Glomerular visceral epithelial cell (primary cell): ENCODE data around the gene PRR36.
"Not testable (repeated sequence)": the region's sequence is repeated elsewhere in the genome, so short reads cannot be mapped to it uniquely, and the experiment has no call there.

Source experiments
- DNase-seq: peaks from one replicate; pipeline ENCODE4 v3.0.0-alpha.2; 2016; ENCODE audit errors: extremely low spot score

The PRR36 gene

DNA sequence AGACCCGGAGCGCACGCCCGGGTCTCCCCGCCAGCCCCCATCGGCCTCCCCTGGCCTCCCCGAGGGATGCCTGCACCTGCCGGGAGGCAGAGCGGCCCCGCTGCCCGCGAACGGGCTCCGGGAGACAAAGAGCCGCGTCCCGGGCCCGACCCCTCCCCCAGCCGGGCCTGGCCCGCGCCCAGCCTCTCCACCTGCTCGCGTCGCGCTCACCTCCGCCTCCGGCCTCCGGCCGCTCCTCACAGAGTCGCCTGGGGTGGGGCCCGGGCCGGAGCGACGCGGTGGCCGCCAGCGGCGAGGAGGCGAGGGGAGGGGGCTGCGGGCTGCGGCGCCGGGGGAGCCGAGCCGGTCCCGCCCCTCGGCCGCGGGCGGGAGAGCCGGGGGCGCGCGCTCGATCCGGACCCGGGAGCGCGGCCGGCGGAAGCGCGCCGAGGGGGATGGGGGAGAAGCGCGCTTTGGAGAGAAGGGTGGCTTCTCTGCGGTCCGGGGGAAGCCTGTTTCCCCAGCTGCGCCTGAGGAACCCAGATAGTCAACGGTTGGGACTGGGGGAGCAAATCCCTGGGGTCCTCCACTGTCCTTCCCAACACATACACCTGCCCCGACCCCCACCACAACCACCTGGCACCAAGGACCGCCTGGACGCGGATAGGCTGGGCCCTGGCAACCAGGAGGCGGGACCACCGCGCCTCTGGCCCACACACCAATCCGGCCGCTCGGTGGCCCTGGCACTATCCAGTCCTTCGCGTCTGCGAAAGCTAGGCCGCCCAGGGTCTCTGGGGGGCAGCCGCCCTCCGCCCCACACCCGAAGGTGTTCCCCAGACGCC is at the start of gene PRR36:
PRR36 (minus strand) TSS at position 315 of the 821 bp plus-strand sequence. CDS start 701 bp downstream, outside the sequence.
- DNase-seq = peak; percentile 44

DNA sequence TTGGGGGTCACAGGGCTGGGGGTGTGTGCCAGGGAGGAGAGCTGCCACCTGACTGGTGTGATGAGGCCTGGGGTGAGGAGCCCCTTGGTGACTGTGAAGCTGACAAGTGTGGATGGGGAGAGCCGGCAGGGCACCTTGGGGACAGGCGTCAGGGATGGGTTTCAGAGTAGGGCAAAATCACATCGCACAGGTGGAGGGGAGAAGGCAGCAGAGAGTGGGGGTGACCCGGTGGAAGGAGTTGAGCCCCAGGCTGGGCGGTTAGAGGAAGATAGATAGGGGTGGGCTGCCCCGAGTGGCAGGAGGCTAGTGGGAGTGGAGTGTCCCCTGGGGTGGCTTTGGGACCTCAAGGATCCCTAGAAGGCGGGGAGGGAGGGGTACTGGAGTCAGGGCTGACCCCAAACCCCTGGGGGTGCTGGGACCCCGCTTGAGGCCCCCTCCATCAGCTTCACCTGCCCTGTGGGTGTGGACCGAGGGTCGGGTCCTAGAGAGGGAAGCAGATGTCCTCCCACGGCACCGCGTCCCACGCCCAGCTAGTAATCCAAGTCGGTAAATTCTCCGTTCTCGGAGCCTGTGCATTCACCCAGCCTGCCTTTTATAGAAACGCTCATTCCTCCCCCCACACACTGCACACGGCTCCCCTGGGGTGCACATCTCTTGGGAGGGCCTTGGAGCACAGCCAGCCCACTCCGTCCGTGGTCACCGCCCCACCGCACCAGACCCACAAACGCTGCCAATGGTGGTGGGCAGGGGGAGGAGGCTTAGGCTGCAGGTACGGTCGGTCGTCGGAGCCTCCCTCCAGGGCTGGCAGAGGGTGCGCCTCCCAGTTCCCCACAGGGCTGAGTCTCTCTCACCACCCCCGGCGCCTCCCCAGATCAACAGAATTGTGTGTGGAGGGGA is 49.4 kb upstream of the PRR36 start:
- DNase-seq = no peak

GRCh38 chr19:7922836-7923195 is 48.6 kb upstream of the PRR36 start:
- DNase-seq = no peak

- no peak for DNase-seq
Observed at GRCh38 chr19:7921967-7922835, 48.0 kb upstream of the PRR36 start.

DNA sequence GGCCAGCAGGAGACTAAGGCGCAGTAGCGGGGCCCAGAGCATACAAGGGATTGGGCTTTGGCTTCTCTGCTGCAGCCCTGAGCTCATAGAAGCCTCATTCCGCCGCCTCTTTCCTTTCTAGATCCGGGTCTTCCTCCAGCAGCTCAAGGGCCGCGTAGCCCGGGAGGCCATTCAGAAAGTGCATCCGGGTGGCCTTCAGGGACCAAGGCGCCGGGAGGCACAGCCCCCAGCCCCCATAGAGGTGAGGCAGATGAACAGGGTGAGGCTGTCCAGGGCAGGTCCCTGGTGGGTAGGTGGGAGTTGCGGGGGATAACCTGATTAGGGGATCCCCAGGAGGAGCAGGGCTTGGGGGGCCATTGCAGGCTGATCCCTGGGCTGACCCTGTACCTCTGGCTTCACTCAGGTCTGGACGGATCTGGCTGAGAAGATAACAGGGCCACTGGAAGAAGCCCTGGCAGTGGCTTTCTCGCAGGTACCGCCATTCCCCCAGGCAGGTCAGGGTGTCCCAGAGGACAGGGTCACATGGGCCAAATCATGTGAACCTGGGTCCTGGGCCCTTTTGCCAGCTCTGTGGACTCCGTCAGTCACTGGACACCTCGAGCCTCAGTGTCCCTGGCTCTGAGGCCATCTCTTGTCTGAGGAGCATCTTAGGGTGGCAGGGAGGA is 47.2 kb upstream of the PRR36 start:
- no peak for DNase-seq

DNA sequence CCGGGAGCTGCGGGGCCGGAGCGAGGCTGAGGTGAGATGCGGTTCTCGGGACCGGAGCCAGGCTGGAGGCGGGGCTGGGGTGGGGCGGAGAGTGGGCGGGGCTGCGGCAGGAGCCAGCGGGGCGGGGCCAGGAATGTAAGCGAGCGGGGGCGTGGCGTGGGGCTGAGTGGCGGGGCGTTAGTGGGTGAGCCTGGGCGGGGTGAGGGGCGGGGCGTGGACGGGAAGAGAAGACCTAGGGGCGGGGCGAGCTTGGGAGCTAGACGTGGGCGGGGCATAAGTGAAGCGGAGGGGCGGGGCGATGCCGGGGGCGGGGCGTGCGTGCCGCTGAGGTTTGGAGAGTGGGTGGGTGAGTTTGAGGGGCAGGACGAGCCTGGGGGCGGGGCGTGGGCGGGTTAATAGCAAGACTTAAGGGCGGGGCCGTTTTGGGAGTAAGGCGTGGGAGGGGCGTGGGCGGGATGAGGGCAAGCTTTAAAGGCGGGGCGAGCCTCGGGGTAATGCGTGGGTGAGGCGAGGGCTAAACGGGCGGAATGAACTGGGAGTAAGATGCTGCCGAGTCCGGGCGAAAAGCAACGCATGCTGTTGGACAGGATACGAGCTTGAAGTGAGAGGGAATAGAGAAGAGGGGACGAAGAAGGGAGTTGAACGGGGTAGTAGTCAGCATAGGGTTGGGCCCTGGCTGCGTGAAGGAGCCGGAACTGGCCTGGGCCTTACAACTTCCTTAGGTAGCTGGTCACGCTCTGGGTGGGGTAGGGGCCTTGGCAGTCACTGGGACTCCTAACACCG is 46.5 kb upstream of the PRR36 start:
- peak; percentile 99 for DNase-seq

- peak; percentile 97 for DNase-seq
Observed at GRCh38 chr19:7919610-7920518, 45.7 kb upstream of the PRR36 start, which contains the start of gene SNAPC2. Gene SNAPC2 (plus strand): TSS chr19:7920338. CDS start chr19:7920367, 29 bp downstream.

- no peak for DNase-seq
Observed at GRCh38 chr19:7918615-7919421, 44.6 kb upstream of the PRR36 start.

DNA sequence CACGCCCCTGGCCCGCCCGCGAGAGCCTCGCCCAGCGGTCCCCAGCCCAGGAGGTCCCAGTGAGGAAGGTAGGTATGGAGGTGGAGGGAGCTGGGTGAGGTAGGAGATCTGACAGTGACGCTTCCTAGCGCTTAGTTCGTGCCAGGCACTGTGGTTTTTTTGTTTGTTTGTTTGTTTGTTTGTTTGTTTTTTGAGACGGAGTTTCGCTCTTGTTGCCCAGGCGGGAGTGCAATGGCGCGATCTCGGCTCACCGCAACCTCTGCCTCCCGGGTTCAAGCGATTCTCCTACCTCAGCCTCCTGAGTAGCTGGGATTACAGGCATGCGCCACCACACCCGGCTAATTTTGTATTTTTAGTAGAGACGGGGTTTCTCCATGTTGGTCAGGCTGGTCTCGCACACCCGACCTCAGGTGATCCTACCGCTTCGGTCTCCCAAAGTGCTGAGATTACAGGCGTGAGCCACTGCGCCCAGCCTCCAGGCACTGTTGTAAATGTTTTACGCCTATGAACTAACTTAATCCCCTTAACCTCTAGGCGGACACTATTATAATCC is 43.9 kb upstream of the PRR36 start:
- DNase-seq = not testable (repeated sequence)

DNA sequence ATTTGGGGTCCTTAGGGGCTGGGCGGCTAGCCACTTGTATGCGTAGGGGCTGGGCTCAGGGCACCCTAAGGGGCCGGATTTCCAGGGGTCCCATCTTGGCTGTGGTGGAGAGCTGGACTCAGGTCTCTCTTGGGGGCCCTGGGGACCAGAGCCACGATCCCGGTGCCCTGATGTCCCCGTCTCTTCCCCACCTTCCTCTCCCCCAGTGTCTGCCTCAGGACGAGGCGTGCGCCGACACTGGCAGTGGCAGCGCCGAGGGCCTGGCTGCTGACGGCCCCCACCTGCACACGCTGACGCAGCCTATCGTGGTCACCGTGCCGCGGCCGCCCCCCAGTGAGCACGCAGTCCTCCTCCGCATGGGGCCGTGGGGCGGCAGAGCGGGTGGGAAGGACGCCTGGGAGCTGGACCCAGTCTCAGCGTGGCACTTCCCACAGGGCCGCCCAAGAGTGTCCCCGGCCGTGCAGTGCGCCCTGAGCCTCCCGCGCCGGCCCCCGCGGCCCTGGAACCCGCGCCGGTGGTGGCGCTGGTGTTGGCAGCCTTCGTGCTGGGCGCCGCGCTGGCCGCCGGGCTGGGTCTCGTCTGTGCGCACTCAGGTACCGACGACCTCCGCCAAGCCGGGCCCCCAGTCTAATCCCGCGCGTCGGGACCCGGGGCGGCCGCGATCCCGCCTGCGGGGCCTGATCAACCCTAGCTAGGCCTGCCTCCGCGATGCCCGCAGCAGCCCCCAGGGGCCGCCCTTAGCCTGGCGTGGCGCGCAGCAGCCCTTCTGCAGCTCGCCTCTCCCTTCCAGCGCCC is 43.3 kb upstream of the PRR36 start:
- peak; percentile 39 for DNase-seq

- no peak for DNase-seq
Observed at GRCh38 chr19:7916955-7917266, 42.7 kb upstream of the PRR36 start.

- no peak for DNase-seq
Observed at GRCh38 chr19:7916103-7916954, 42.1 kb upstream of the PRR36 start.

- no peak for DNase-seq
Observed at GRCh38 chr19:7915250-7916102, 41.3 kb upstream of the PRR36 start.

DNA sequence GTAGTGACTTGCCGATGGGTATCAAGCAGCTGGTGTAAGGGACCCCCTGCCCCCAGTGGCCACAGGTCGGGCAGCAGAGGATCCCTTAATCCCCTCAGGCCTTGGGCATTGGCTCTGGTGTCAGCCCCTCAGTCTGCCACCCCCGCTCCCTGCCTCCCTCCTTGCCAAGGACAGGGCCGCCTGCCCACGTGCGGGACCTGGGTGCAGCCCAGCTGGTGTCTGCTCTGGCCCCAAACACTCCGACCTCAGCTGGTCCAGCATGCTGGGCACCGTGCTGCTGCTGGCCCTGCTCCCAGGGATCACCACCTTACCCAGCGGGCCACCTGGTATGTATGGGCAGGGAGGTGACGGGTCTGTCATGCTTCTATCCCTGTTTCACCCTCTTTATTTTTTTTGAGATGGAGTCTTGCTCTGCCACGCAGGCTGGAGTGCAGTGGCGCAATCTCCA is 40.4 kb upstream of the PRR36 start, which contains the start of gene TGFBR3L:
TGFBR3L (plus strand) TSS at position 233 of the 448 bp plus-strand sequence.
- no peak for DNase-seq

DNA sequence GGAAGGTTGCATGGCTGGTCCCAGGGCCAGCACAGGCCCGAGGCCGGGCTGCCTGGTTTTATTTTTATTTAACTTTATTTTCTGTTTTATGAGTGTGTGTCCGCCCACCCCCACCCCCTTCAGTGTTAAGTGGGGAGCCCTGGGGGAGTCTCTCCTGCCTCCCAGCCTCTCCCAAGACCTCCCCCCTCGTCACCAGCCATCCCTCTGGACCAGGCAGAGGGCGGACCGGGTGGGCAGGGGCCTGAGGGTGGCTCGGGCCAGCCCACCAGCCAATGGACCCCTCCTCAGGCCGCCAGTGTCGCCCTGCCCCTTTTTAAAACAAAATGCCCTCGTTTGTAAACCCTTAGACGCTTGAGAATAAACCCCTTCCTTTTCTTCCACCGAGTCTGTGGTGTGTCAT is 39.9 kb upstream of the PRR36 start:
- DNase-seq = no peak
